ENCODE results near the gene MPP1. TPM values are rescaled to one million over a fixed set of nuclear protein-coding genes. Genes with fewer than 3 reads are reported as not detected.

The MPP1 gene
- total and polyA plus RNA-seq, 2 donors (not counting 3 experiments of a cell fraction or from before 2014, with no cell fraction given) = 22.1 to 32.3 TPM

DNA sequence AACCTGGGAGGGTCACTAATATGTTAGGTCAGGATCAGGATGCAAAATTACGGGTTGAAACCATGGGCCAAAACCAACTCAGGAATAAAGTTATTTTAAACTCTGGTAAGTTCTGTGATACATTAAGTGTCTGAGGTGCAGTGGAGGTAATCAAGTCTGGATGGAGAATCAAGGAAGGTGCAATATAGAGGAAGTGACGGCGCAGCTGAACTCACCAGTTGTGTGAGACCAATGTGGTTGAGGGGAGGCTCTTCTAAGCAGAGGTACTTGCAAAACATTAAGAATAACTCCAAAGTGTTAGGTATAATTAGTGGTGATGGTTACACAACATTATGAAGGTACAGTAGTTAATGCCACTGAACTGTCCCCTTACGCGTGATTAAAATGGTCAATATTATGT is 74.1 kb downstream of the MPP1 start:
- BruUV-seq (replicated peaks) = no TSS peak
- Histone ChIP-seq H3K9me3 (replicated peaks; ENCODE audit: control insufficient read depth, insufficient read depth, low read length) (no peaks in the 10 kb centered on the region), H3K27ac (ENCODE audit: insufficient read depth, low read depth, low read length) (peak overlapping the region; percentile 74), H3K27me3 (ENCODE audit: control insufficient read depth in 2 of 2, insufficient read depth in 2 of 2, low read length in 2 of 2) (no peaks in the 10 kb centered on the region), H3K79me2 (ENCODE audit: control insufficient read depth, insufficient read depth, low read length) (no peaks in the 10 kb centered on the region), H2AFZ (ENCODE audit: low read depth, low read length) (no peak overlapping the region), H3K4me3 (replicated peaks in 1 of 3; ENCODE audit: insufficient read depth in 1 of 3, low read depth in 1 of 3, low read length in 3 of 3) (no peak overlapping the region), H3K36me3 (ENCODE audit: control insufficient read depth in 2 of 2, extremely low read depth in 1 of 2, insufficient read depth in 2 of 2, low read length in 2 of 2) (no peaks in the 10 kb centered on the region), H3K9me1 (replicated peaks; ENCODE audit: control insufficient read depth, extremely low read depth, insufficient read depth, low read length) (no peaks in the 10 kb centered on the region), H3K9ac (replicated peaks; ENCODE audit: extremely low read depth, insufficient read depth, low read length) (no peak overlapping the region), H3K4me2 (ENCODE audit: insufficient read depth, low read length) (peak overlapping the region; percentile 48), H4K20me1 (replicated peaks; ENCODE audit: control insufficient read depth, extremely low read depth, insufficient read depth, low read length) (no peaks in the 10 kb centered on the region), H3K4me1 (ENCODE audit: control insufficient read depth, extremely low read depth, insufficient read depth, low read length) (peaks cover 96% of the 10 kb centered on the region)
- intact Hi-C loops (cut with micrococcal nuclease) = no loop called here
- ChIA-PET CTCF (interaction anchor here (4.7 kb wide), 1 partner anchor 17 kb away, joined by 26 read pairs; no protein-coding TSS in a partner anchor), POLR2A (no interaction called here)
- DNase-seq (ENCODE audit: low read depth, low spot score) (no peak), FAIRE-seq (no peak)
- dilution Hi-C loops (cut with MboI; ENCODE audit: extremely low pct_ligation_motif_present, low sequenced_read_pairs) = no loop called here
- TF ChIP-seq GATA2 (IDR thresholded peaks at IDR 0.05; ENCODE audit: insufficient read depth, insufficient read length, low read depth, low read length) (no peak), EZH2 (IDR thresholded peaks at IDR 0.05; ENCODE audit: borderline replicate concordance, low read depth, low read length, severe bottlenecking) (no peak), POLR2AphosphoS5 (IDR thresholded peaks at IDR 0.05; ENCODE audit: insufficient read depth, low read depth, low read length) (no peak), JUN (IDR thresholded peaks at IDR 0.05; ENCODE audit: borderline replicate concordance, insufficient read depth, insufficient read length, low read depth) (no peak), POLR2A (IDR thresholded peaks at IDR 0.05; ENCODE audit: low read depth, low read length) (no peak), FOS (IDR thresholded peaks at IDR 0.05; ENCODE audit: borderline replicate concordance, insufficient read depth, low read length) (no peak), MYC (IDR thresholded peaks at IDR 0.05; ENCODE audit: low read depth, low read length) (no peak)
- TF ChIP-seq, protein P1, sequence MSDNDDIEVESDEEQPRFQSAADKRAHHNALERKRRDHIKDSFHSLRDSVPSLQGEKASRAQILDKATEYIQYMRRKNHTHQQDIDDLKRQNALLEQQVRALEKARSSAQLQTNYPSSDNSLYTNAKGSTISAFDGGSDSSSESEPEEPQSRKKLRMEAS (IDR thresholded peaks at IDR 0.05; ENCODE audit: insufficient read depth, insufficient read length) = no peak
- TF ChIP-seq, protein P2, sequence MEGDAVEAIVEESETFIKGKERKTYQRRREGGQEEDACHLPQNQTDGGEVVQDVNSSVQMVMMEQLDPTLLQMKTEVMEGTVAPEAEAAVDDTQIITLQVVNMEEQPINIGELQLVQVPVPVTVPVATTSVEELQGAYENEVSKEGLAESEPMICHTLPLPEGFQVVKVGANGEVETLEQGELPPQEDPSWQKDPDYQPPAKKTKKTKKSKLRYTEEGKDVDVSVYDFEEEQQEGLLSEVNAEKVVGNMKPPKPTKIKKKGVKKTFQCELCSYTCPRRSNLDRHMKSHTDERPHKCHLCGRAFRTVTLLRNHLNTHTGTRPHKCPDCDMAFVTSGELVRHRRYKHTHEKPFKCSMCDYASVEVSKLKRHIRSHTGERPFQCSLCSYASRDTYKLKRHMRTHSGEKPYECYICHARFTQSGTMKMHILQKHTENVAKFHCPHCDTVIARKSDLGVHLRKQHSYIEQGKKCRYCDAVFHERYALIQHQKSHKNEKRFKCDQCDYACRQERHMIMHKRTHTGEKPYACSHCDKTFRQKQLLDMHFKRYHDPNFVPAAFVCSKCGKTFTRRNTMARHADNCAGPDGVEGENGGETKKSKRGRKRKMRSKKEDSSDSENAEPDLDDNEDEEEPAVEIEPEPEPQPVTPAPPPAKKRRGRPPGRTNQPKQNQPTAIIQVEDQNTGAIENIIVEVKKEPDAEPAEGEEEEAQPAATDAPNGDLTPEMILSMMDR (IDR thresholded peaks at IDR 0.05; ENCODE audit: extremely low read depth in 1 of 2, insufficient read depth in 1 of 2, low read depth in 1 of 2, low read length in 2 of 2) = no peak
